ENCODE data around the gene ACAD11. TPM values are rescaled to one million over a fixed set of nuclear protein-coding genes. Genes with fewer than 3 reads are reported as not detected.

ACAD11 gene
- total and polyA plus RNA-seq, 2 experiments from 2014 or later, result 31.7 to 40.1 TPM

- Histone ChIP-seq H3K36me3 (no peaks in the 10 kb centered on the region), H3K4me3 (peak overlapping the region; percentile 85), H3K27me3 (no peaks in the 10 kb centered on the region), H3K4me1 (ENCODE audit: low read depth) (peaks cover 20% of the 10 kb centered on the region), H3K27ac (peak overlapping the region; percentile 87), H3K9me3 (ENCODE audit: low read depth) (no peaks in the 10 kb centered on the region)
- TF ChIP-seq, protein P1, sequence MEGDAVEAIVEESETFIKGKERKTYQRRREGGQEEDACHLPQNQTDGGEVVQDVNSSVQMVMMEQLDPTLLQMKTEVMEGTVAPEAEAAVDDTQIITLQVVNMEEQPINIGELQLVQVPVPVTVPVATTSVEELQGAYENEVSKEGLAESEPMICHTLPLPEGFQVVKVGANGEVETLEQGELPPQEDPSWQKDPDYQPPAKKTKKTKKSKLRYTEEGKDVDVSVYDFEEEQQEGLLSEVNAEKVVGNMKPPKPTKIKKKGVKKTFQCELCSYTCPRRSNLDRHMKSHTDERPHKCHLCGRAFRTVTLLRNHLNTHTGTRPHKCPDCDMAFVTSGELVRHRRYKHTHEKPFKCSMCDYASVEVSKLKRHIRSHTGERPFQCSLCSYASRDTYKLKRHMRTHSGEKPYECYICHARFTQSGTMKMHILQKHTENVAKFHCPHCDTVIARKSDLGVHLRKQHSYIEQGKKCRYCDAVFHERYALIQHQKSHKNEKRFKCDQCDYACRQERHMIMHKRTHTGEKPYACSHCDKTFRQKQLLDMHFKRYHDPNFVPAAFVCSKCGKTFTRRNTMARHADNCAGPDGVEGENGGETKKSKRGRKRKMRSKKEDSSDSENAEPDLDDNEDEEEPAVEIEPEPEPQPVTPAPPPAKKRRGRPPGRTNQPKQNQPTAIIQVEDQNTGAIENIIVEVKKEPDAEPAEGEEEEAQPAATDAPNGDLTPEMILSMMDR (IDR thresholded peaks at IDR 0.05; ENCODE audit: low read depth, low read length), result no peak
- peak in 1 of 2 donors; percentile 40 for DNase-seq (ENCODE audit: low read depth in 1 of 2, low spot score in 1 of 2)
Measured at GRCh38 chr3:132659000-132659364, 627 bp downstream of the ACAD11 start.

DNA sequence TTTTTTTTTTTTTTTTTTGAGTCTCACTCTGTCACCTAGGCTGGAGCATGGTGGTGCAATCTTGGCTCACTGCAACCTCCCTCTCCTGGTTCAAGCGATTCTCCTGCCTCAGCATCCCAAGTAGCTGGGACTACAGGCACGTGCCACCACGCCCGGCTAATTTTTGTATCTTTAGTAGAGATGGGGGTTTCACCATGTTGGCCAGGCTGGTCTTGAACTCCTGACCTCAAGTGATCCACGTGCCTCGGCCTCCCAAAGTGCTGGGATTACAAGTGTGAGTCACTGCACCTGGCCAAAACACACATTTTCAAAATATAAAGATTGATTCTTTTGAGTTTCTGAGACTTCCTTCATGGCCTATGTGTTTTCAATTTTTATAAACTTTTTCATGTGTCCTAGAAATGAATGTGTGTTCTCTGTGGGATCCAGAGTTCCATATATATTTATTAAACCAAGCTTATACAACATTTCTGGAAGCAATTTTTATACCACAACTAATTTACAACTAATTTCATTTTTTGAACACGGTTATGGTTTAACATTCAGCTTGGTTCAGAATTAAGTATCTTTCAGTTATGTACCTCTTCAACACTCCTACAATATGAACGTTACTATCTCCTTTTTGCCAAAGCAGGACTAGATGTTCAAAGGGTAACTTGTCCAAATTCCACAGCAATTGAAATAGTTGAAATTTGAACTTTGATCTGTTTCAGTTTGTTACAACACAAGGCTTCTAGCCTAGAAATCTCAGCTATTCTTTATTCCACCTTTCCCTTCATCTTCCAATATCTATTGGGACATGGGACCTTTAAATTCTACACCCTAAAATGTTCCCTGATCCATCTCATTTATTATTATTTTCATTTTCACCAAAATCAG is 1.5 kb downstream of the ACAD11 start:
- Histone ChIP-seq H3K9me3 (ENCODE audit: low read depth) (no peaks in the 10 kb centered on the region), H3K27ac (no peak overlapping the region), H3K36me3 (no peaks in the 10 kb centered on the region), H3K4me1 (ENCODE audit: low read depth) (peaks cover 20% of the 10 kb centered on the region), H3K4me3 (peak overlapping the region; percentile 85), H3K27me3 (no peaks in the 10 kb centered on the region)
- no peak for DNase-seq (ENCODE audit: low read depth in 1 of 2, low spot score in 1 of 2)
- TF ChIP-seq, protein P1 (IDR thresholded peaks at IDR 0.05; ENCODE audit: low read depth, low read length), result no peak

DNA sequence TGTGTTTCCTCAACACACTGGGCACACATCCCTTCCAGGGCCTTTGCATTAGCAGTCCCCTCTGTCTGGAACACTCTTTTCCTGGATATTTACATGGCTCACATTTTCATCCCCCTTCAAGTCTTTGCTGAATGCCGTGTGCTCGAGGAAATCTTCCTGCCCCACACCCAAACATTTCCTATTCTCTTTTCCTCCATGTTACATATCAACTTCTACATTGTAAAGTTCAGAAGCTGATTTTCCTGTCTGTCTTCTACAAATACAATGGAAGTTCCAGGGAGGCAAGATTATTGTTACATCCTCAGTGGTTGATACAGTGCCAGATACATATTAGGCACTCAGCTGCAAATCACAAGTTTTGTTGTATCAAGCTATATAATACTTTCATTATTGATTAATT is 4.1 kb downstream of the ACAD11 start:
- TF ChIP-seq, protein P1 (IDR thresholded peaks at IDR 0.05; ENCODE audit: low read depth, low read length), result no peak

DNA sequence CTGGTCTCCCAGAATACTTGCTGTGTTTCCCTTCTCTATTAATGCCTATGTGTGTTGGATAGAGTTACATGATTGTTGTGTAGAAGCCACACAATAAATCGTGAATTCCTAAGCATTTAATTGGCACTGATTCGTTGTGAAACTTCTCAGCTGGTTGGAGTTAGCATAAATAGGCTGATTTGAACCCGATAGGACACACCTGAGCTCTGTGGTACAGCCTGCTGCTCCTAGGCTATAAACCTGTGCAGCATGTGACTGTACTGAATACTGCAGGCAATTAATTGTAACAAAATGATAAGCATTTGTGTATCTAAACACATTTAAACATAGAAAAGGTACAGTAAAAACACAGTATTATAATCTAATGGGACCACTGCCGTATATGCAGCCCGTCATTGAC is 4.9 kb downstream of the ACAD11 start:
- H3K27me3 ChIP-seq, result no peaks in the 10 kb centered on the region
- peaks cover 8% of the 10 kb centered on the region for H3K4me1 ChIP-seq (ENCODE audit: low read depth)
- H3K9me3 ChIP-seq (ENCODE audit: low read depth), result no peaks in the 10 kb centered on the region
- TF ChIP-seq, protein P1 (IDR thresholded peaks at IDR 0.05; ENCODE audit: low read depth, low read length), result no peak
- no peaks in the 10 kb centered on the region for H3K36me3 ChIP-seq
- DNase-seq (ENCODE audit: low read depth in 1 of 2, low spot score in 1 of 2), result no peak
- no peak overlapping the region for H3K27ac ChIP-seq
- no peak overlapping the region for H3K4me3 ChIP-seq

More for the DNA sequence above, 4.1 kb downstream of the ACAD11 start:
- H3K4me1 ChIP-seq (ENCODE audit: low read depth), result peaks cover 8% of the 10 kb centered on the region
- no peak overlapping the region for H3K27ac ChIP-seq
- no peaks in the 10 kb centered on the region for H3K27me3 ChIP-seq
- H3K9me3 ChIP-seq (ENCODE audit: low read depth), result no peaks in the 10 kb centered on the region
- H3K36me3 ChIP-seq, result no peaks in the 10 kb centered on the region
- no peak overlapping the region for H3K4me3 ChIP-seq
- no peak for DNase-seq (ENCODE audit: low read depth in 1 of 2, low spot score in 1 of 2)

DNA sequence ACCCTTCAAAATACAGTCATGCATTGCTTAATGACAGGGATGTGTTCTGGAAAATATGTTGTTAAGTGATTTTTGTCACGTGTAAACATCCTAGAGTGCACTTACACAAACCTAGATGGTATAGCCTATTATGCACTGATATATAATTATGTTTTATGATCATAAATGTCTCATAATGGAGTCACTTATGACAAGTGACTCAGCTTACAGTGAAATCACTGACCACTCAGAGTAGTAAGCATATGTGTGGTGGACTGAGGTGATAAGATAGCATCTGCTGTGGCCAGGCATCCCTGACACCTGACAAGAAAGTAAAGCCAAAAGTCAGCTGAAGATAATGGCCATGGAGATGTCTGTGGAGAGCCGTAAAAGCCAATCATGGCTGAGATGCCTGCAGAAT is 5.4 kb downstream of the ACAD11 start:
- H3K27ac ChIP-seq, result no peak overlapping the region
- no peak for DNase-seq (ENCODE audit: low read depth in 1 of 2, low spot score in 1 of 2)
- H3K4me1 ChIP-seq (ENCODE audit: low read depth), result peaks cover 8% of the 10 kb centered on the region
- TF ChIP-seq, protein P1 (IDR thresholded peaks at IDR 0.05; ENCODE audit: low read depth, low read length), result no peak
- no peaks in the 10 kb centered on the region for H3K27me3 ChIP-seq
- no peak overlapping the region for H3K4me3 ChIP-seq
- H3K9me3 ChIP-seq (ENCODE audit: low read depth), result no peaks in the 10 kb centered on the region
- no peaks in the 10 kb centered on the region for H3K36me3 ChIP-seq

Data from cardiac muscle cell (in vitro differentiated cells and primary cell).